Smooth muscle cell (in vitro differentiated cells): ENCODE measurements around the gene G6PC3. TPM values are rescaled to one million over a fixed set of nuclear protein-coding genes. Genes with fewer than 3 reads are reported as not detected.

Experiments
- DNase-seq: peaks from one replicate; lab custom pipeline; 2025; ENCODE audit not compliant: unreplicated experiment; lab: John Stamatoyannopoulos, UW
- H2AFZ ChIP-seq: fragments of 200-600 bp; sonication (generic); 2 replicates; pipeline ENCODE4 v1.6.0; 2016; ENCODE audit warnings: antibody characterized with exemption, low read depth, mild to moderate bottlenecking
- H3F3A ChIP-seq: fragments of 200-600 bp; sonication (generic); 2 replicates; pipeline ENCODE4 v1.6.0; 2017; ENCODE audit warnings: antibody characterized with exemption, low read depth
- H3K27ac ChIP-seq: fragments of 200-600 bp; sonication (generic); 2 replicates; pipeline ENCODE4 v1.5.1; 2016; ENCODE audit warnings: low read depth, mild to moderate bottlenecking
- H3K27me3 ChIP-seq: fragments of 200-600 bp; sonication (generic); 2 replicates; pipeline ENCODE4 v1.6.1; 2016; ENCODE audit warnings: low read depth, mild to moderate bottlenecking
- H3K36me3 ChIP-seq: fragments of 200-600 bp; sonication (generic); 2 replicates; pipeline ENCODE4 v1.5.1; 2016; ENCODE audit warnings: low read depth
- H3K4me1 ChIP-seq: fragments of 200-600 bp; sonication (generic); 2 replicates; pipeline ENCODE4 v1.5.1; 2016; ENCODE audit warnings: low read depth
- H3K4me2 ChIP-seq: fragments of 200-600 bp; sonication (generic); 2 replicates; pipeline ENCODE4 v1.6.0; 2016; ENCODE audit warnings: mild to moderate bottlenecking
- H3K4me3 ChIP-seq: fragments of 200-600 bp; sonication (generic); 2 replicates; pipeline ENCODE4 v1.5.1; 2016; ENCODE audit warnings: mild to moderate bottlenecking
- H3K79me2 ChIP-seq: fragments of 200-600 bp; sonication (generic); 2 replicates; pipeline ENCODE4 v1.6.0; 2016; ENCODE audit warnings: low read depth, mild to moderate bottlenecking
- H3K9ac ChIP-seq: fragments of 200-600 bp; sonication (generic); 2 replicates; pipeline ENCODE4 v1.6.0; 2016; ENCODE audit warnings: low read depth
- H3K9me3 ChIP-seq: fragments of 200-600 bp; sonication (generic); replicated peaks from 2 replicates; pipeline ENCODE4 v1.5.1; 2016; ENCODE audit warnings: low read depth
- H4K20me1 ChIP-seq: fragments of 200-600 bp; sonication (generic); 2 replicates; pipeline ENCODE4 v1.6.0; 2016; ENCODE audit warnings: low read depth
- CTCF ChIP-seq: fragments of 200-600 bp; sonication (generic); IDR thresholded peaks from 2 replicates; pipeline ENCODE4 v1.5.1; 2017; ENCODE audit warnings: borderline replicate concordance, mild to moderate bottlenecking, antibody characterized with exemption; ENCODE audit not compliant: insufficient read depth, poor library complexity, severe bottlenecking
- WGBS: methylation state at CpG from one replicate; pipeline ENCODE4 v1.1.7; 2016; ENCODE audit warnings: low lambda C conversion rate; 5-methylcytosine and 5-hydroxymethylcytosine counted together
- polyA plus RNA-seq: library from polyadenylated mRNA; unstranded; fragments of >200 nt; fragmentation: Nextera tagmentation; extraction: Ambion mirVana; gene quantifications from 2 replicates; pipeline ENCODE4 v1.2.1, GENCODE V29; 2016
- total RNA-seq: library from RNA; depleted of rRNA; stranded (reverse); fragments of >200 nt; gene quantifications from 2 replicates; pipeline ENCODE4 v1.2.3, GENCODE V29; 2014

The G6PC3 gene
- total and polyA plus RNA-seq, 2 experiments from 2014 or later, result 40.2 to 103 TPM

GRCh38 chr17:44084921-44085320, 14.4 kb downstream of the G6PC3 start:
- Histone ChIP-seq H3K4me2 (no peak overlapping the region), H3K27ac (no peak overlapping the region), H2AFZ (no peak overlapping the region), H3F3A (peaks cover 16% of the 10 kb centered on the region), H4K20me1 (no peaks in the 10 kb centered on the region), H3K9ac (no peak overlapping the region), H3K4me1 (peaks cover 14% of the 10 kb centered on the region), H3K79me2 (no peaks in the 10 kb centered on the region), H3K4me3 (no peak overlapping the region), H3K36me3 (no peaks in the 10 kb centered on the region), H3K27me3 (no peaks in the 10 kb centered on the region), H3K9me3 (no peaks in the 10 kb centered on the region)
- no peak for TF ChIP-seq CTCF
- WGBS, result 80% methylated on average over 2 of the region's 7 CpGs
- DNase-seq, result no peak

- no peaks in the 10 kb centered on the region for H3K27me3 ChIP-seq
- 73% methylated on average over 5 of the region's 5 CpGs for WGBS
- peak overlapping the region; percentile 83 for H3K9ac ChIP-seq
- H4K20me1 ChIP-seq, result no peaks in the 10 kb centered on the region
- no peak for DNase-seq
- H3K27ac ChIP-seq, result peak overlapping the region; percentile 89
- H3K4me3 ChIP-seq, result no peak overlapping the region
- H3K9me3 ChIP-seq, result no peaks in the 10 kb centered on the region
- no peak for TF ChIP-seq CTCF
- no peak overlapping the region for H3K4me2 ChIP-seq
- peaks cover 16% of the 10 kb centered on the region for H3F3A ChIP-seq
- H3K4me1 ChIP-seq, result peaks cover 14% of the 10 kb centered on the region
- no peak overlapping the region for H2AFZ ChIP-seq
- no peaks in the 10 kb centered on the region for H3K79me2 ChIP-seq
- H3K36me3 ChIP-seq, result no peaks in the 10 kb centered on the region
Observed at GRCh38 chr17:44085908-44086307, 15.4 kb downstream of the G6PC3 start.

DNA sequence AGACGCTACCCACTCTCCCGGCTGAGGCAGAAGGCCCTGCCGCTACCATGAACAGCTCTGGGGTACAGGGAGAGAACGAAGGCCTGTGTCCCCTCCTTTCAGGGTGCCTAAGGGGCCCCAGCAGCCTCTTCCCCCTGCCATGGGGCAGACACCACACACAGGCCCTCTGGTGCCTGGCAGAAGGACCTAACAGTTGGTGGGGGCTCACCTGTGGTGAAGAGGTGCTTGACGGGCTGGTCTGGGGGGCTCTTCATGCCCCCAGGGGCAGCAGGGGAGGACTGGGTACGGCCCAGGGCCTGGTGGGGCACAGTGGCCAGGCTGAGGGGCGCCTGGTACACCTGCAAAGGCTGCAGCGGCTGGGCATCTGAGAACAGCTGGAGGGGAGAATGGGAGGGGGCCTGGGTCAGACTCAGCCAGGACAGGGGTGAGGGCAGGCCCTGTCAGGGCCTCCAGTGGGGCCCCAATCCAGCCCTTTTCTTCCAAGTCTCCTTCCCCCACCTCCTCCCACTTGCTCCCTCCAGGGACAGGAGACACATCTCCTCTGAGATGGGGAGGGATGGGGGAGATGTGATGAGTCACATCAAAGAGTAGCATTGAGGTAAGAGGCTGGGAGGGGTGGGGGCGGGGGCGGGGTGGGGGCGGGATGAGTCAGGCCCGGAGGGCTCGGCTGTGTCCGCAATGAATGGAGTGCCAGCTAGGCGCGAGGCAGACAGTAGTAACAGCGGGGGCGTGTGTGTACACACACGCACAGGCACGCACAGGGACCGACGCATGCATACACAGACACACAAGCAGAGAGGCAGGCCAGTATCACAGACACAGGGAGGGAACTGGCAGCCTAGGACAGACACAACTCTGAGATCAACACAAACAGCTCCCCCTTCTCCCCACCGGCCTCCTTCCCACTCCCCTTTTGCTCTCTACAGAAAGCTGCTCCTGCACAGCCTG, 16.1 kb downstream of the G6PC3 start:
- TF ChIP-seq CTCF, result no peak
- Histone ChIP-seq H3K9me3 (no peaks in the 10 kb centered on the region), H3K27ac (peak overlapping the region; percentile 93), H4K20me1 (no peaks in the 10 kb centered on the region), H3K4me3 (no peak overlapping the region), H3K79me2 (no peaks in the 10 kb centered on the region), H2AFZ (no peak overlapping the region), H3F3A (peaks cover 16% of the 10 kb centered on the region), H3K4me1 (peaks cover 14% of the 10 kb centered on the region), H3K36me3 (no peaks in the 10 kb centered on the region), H3K9ac (peak overlapping the region; percentile 88), H3K27me3 (no peaks in the 10 kb centered on the region), H3K4me2 (peak overlapping the region; percentile 72)
- 46% methylated on average over 13 of the region's 23 CpGs for WGBS
- DNase-seq, result peak; percentile 83
